ENCODE results near the gene GSG1L.

GSG1L gene

DNA sequence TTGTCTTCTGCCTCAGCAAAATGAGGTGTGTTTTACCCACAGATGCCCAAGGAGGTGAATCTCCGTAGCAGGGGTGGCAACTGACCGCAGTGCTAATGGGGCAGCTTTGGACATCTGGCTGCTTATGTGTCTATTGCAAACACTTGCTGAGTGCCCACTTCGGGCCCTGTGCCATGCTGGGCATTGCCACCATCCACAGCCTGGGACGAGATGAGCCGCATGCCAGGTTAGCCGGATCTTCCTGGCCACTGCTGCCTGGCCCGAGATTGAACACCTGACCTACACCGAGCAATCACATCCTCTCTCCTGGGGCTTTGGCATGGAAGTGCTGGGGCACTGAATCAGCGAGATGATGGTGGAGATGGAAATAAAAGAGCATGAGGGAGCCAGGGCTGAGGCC is 238.7 kb downstream of the GSG1L start:
- DNase-seq (ENCODE audit: low read depth in 2 of 2, low spot score in 1 of 2), result no peak

DNA sequence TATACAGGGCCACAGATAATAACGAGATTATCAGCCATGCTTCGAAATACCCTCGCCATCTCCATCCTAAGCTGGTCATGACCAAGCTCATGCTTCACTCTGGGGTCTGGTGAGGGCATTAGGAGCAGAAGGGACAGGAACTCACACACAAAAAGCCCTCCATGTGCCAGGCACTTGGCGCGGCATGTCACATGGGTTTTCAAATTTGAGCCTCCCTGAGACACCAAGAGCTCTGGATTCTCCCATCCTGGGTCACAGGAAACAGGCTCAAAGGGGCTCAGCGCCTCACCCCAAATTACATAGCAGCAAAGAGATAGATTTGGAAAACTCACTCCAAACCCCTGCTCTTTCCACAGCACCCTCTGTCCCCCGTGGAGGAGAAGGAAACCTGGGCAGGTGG is 239.5 kb downstream of the GSG1L start:
- DNase-seq (ENCODE audit: low read depth in 2 of 2, low spot score in 1 of 2), result no peak

DNA sequence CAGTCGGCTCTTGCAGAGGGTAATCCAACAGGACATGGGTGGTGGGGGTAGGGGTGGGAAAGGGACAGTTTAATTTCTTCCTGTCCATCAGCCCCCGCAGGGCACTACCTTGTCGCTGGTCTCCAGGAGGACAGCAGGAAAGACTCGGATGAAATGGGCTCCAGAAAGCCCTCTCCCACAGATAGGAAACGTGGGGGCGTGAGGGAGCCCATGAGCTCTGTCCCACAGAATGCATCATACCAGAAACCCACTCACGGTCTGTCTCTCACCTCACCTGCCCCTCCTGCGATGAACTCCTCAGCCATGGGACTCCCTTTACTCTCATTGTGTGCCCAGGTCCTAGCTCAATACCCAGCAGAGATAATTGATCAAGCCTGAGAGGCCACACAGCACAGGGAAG is 240.1 kb downstream of the GSG1L start:
- DNase-seq (ENCODE audit: low read depth in 2 of 2, low spot score in 1 of 2), result no peak

DNA sequence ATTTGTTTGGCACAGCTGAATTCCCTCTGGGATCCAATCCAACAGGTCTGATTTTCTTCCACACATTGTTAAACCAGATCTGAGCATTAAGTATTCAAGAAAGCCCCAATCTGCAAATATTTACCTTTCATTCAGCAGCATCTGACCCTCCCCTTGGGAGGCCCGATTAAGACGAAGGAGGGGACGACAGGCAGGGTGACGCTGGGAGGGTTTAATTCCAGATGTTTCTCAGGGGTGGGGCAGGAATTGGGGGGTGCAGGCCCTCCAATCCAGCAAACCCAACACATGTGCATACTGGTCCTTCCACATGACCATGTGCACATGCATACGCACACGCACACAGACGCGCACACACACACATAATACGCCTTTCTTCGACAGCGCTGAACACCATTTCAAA is 240.5 kb downstream of the GSG1L start:
- no peak for DNase-seq (ENCODE audit: low read depth in 2 of 2, low spot score in 1 of 2)

DNA sequence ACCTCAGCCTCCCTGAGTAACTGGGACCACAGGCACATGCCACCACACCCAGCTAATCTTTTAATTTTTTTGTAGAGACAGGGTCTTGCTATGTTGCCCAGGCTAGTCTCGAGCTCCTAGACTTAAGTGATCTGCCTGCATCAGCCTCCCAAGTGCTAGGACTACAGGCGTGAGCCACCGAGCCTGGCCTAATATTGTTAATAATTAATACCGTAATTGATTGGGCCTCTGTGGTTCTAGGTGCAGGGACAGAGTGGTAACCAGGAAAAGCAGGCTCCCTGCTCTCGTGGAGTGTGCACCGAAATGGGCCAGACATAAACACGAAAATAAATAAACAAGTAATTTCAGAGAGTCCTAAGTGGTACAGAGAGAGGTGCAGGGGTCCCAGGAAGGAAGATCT is 241.0 kb downstream of the GSG1L start:
- no peak for DNase-seq (ENCODE audit: low read depth in 2 of 2, low spot score in 1 of 2)

DNA sequence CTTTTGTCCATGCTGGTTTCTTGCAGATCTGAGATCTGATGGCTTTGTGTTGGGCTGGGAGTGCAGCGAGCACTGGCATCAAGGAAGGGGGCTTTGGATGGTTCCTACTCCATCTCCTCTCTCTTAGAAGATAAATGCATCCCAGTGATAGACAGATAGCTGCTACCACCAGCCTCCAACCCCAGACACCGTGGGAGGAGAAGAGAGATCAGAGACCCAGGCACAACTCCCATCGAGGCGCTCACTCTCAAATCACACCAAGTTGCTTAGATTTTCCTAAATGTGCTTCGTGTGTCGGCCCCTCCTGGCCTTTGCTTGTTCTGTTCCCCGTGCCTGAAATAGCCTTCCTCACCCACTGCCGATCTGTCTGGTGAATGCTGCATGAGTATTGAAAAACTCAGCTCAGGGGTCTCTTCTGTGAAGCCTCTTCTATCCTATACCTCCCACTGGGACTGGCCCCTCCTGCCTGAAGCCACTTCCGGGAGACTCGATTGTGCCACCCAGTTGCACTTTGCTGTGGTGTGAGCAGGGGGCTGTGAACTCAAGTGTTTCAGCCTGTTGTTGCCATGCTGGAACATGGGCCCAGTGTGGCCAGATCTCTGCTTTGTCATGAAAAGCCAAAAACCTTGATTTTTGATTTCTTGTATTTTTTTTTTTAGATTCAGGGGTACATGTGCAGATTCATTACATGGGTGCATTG is 242.7 kb downstream of the GSG1L start:
- no peak for DNase-seq (ENCODE audit: low read depth in 2 of 2, low spot score in 1 of 2)

DNA sequence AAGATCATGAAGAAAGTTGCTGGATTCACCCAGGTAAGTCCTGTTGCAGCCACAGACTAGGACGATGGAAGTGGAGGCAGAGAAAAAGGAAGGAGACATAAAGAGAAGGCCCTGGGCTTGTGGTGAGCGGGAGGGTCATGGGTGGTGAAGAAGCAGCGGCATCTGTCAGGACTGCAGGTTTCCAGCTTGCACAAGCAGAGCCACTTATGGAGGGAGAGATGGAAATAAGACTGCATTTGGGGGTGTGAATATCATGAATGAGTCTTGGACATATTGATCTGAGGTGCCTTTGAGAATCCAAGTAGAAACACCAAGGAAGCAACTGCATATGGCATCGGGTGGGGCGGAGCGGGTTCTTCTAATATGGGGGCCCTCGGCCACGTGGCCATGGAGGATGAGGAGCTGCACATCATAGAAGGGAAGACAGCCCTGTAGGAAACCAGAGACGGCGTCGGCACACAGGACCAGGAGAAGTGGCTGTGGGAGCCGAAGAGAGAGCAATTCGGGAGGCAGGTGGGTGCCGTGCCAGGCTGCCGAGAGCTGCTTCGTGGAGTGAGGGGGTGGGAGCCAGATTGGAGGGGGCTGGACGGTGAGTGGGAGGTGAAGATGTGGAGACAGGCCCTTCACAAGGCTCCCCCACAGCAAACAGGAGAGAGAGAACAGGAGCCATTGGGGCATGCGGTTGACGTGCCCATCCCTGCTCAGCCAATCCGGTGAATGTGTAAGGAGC is 243.5 kb downstream of the GSG1L start:
- no peak for DNase-seq (ENCODE audit: low read depth in 2 of 2, low spot score in 1 of 2)

DNA sequence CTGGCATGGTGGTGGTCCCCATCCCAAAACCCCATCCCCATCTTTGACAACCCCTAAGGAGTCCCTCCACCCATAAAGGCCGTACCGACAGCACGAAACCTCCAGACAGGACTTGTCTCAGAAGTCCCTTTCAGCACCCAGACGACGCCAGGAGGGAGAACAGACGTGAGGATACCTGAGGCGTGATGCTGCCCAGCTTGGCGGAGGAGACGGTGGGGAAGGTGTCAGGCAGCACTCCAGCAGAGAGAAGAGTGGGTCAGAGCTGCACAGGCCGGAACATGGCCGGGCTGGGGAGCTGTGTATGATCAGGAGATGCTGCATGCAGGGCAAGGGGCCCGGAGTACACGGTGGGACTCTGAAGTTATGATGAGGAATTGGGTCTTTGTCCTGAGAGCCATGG is 244.2 kb downstream of the GSG1L start:
- DNase-seq (ENCODE audit: low read depth in 2 of 2, low spot score in 1 of 2), result no peak

DNA sequence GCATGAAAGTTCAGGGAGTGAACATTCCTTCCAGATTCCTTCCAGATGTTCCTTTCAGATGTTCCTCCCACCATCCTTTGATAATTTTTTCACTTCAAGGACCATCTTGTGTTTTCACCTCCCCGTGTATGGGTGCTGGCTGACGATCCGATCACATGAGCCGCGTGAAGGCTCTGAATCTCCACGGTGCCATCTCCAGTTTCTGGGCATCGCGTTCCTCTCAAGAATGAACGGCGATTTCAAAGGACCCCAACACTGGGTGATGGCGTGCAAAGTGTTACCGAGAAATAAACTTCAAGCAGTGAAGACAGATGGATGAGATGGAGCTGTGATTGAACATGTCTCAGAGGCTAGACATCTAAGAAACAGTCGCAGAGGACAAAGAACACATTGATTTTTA is 245.3 kb downstream of the GSG1L start:
- no peak for DNase-seq (ENCODE audit: low read depth in 2 of 2, low spot score in 1 of 2)

DNA sequence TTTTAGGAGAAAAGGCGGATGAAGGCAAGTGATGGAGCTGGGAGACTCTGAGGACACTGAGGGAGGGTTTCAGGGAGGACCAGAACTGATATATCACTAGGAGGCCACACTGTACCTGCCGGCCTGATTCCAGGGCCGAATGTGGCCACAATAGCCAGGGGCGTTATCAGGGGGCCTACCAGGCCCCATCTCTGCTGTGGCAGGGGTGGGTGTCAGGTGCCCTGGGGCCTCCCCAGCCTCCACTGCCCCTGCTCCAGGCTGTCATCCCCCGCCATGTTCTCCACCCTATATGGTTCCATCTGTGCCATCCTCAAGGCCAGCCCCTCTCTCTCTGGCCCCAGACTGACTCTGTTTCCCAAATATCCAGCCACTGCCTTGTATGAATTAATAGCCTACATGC is 246.5 kb downstream of the GSG1L start:
- no peak for DNase-seq (ENCODE audit: low read depth in 2 of 2, low spot score in 1 of 2)

DNA sequence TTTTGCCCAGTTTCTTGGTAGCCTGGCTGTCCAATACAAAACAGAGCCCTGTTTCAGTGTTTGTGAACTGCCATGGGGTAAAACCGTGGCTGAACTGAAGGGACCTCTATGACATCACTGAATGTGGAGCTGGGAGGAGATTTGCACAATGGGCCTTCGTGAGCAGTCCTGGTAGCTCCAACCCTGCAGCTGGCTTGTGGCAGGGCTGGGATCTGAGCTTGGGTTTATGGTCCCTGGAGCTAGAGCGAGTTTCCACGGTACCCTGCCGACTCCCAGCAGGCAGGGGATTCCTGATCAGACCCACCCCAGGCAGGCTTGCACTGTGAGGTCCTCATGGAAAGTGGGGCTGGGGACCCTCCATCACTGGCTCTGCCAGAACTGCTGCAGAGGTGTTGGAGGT is 247.0 kb downstream of the GSG1L start:
- DNase-seq (ENCODE audit: low read depth in 2 of 2, low spot score in 1 of 2), result no peak

DNA sequence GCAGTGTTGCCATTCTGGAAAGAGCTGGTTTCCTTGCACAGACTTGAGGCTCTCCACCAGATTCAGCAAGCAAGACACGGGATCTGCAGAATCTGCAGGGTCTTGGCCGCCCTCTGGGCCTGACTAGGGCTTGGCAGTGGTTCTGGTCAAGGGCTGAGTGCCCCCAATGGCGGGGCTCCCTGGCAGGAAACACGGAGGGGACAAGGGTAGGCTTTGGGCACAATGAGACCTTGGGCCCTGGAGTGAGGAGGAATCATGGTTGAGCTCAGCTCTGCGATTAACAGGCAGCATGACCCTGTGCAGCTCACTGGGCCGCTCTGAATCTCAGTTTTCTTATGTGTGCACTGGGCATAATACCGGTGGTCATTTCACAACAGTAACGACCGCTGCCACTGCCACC is 249.9 kb downstream of the GSG1L start:
- no peak for DNase-seq (ENCODE audit: low read depth in 2 of 2, low spot score in 1 of 2)

DNA sequence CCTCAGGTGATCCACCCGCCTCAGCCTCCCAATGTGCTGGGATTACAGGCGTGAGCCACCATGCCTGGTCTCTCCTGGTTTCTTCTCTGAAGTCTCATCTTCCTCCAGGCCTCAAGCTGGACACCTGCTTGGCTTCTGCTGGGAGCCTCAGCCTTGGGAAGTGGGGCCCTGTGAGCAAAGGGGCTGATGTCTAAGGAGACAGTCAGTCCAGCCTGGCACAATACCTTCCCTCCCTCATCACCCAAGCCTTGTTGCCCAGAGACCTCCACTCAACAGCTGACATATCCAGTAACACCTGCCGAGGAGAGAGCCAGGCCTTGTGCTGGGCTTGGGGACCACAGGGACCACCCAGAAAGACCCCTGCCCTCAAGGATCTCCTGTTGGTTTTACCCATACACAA is 251.6 kb downstream of the GSG1L start:
- DNase-seq (ENCODE audit: low read depth in 2 of 2, low spot score in 1 of 2), result no peak

DNA sequence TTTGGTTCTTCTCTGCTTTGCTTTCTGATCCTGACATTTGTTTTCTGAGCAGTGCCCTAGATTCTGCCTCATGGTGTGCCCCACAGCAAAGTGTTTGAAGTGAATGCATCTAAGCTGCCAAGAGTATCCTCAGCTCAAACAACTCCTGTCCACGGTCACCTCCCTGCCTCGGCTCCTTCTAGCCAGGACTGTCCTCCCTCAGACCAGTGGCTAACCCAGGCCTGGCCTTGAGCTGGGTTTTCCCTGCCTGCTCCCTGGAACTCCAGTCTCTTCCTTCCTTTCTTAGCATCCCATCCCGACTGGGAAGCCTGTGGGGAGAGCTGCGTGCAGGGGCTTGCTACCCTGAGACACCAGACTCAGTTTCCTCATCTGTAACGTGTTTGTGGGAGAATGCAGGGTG is 256.5 kb downstream of the GSG1L start:
- no peak for DNase-seq (ENCODE audit: low read depth in 2 of 2, low spot score in 1 of 2)

DNA sequence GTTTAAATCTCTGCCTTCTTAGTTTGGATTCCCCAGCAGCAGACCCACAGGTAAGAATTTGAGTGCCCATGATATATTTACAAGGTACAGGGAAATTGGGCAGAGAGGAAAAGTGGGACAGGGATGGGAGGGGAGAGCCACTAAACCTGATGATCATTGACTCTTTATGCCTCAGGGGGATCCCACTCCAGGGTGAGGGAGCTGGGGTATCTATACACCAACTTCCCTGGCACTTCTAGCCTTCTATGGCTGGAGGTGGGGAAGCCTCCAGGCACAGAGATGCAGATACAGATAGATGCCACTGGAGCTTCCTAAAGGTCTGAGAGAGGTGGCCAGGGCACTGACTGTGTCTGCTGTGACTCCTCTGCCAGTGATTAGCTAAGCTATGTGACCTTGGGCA is 257.1 kb downstream of the GSG1L start:
- DNase-seq (ENCODE audit: low read depth in 2 of 2, low spot score in 1 of 2), result no peak

DNA sequence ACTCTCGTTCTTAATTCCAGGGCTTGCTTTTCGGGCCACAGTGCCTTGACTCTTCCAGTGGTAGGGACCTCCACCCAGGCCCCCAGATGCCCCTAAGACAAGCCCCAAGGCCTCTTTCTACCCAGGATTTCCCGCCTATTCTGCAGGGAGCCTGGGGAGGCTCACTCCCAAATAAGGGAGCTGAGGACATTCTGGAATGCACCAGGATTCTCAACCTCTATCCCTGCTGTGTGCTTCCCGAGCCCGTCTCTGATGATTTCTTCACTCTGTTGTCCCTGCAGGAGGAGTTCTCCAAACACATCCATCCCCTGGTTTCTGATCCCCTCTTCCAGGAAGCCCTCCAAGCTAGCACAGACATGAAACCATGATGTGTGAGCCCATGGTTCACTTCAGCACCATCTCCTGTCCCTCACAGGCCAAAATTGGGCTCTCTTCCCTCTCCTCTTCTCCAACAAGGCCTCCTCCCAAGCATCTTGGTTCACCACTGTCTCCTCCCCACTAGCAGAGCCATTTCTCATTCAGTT is 257.6 kb downstream of the GSG1L start:
- DNase-seq (ENCODE audit: low read depth in 2 of 2, low spot score in 1 of 2), result no peak

DNA sequence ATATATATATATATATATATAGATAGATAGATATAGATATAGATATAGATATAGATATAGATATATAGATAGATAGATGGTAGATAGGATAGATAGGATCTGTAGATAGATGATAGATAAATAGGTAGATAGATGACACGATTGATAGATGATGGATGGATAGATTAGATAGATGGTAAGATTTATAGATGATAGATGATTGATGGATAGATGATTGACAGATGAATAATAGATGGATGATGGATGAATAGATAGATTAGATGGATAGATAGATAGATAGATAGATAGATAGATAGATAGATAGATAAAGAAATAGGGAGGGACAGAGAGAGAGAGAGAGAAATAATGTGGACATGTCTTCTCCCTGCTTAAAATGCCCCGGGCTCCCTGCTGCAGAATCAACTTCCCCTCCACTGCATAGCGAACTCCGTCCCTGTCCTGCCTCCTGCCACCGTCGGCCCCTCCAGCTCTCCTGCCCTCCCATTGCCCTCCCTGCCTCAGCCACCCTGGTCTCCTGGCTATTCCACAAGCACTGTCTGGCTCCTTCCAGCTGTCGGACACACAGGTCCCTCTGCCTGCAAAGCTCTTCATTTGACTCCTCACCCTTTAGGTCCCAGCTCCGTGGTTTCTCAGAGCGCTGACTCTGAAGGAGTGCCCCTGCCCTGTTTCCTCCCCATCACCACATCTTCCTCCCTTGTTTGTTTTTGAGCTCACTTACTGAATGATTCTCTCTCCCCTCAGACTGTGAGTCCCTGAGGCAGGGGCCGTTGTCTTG is 259.6 kb downstream of the GSG1L start:
- no peak for DNase-seq (ENCODE audit: low read depth in 2 of 2, low spot score in 1 of 2)

DNA sequence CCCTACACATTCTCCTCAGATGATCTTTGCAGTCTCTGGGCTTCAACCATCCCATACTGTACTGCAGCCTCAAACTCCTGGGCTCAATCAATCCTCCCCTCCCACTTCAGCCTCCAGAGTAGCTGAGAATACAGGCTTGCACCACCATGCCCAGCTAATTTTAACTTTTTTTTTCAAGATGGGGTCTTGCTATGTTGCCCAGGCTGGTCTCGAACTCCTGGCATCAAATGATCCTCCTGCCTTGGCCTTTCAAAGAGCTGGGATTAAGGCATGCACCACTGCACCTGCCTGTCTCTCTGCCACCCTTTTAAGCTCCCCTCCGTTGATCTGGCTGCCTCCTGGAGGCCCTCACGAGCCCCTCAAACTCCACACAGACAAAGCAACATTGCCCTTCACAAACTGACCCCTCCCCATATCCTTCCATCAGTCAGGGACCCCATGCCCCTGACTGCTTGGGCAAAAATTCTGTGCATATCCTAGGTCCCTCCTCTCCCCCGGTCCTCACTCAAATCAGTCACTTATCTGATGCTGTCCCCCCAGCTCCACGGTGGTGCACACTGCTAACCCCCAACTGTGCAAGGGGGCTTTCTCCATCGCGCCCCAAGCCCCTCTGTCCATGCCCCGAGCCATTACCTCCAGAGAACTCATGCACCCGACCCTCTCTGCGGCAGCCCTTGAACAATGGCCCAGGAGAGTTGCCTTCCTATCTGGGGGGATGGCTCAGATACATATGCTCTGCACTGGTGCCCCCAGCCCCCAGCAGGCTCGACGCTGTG is 260.7 kb downstream of the GSG1L start:
- no peak for DNase-seq (ENCODE audit: low read depth in 2 of 2, low spot score in 1 of 2)

DNA sequence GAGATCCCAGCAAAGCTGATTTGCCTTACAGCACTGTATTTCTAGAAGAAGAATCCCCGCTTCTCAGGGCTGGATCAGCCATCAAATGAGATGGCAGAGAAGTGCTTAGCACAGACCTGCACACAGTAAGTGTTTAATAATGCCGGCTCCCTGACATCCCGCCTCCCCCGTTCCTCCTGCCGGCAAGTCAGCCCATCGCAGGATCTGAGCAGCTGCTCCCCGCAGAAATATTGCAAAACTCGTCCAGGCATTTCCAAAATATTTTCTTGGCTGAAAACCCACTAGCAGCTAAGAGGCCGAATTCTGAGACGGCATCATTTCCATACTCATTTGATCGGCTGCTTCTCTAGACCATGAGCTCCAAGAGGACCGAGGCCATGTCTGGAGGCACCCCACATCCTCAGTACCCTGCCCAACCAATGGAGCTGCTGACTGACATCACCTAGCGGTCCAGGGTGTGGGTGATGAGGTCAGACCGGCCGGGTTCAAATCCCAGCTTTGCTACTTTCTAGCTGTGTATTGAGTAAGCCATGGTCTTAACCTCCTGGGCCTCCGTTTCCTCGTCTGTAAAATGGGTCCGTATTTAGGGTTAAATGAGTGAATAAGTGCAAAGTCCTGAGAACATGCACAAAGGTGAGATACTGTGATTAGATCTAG is 262.1 kb downstream of the GSG1L start:
- DNase-seq (ENCODE audit: low read depth in 2 of 2, low spot score in 1 of 2), result no peak

DNA sequence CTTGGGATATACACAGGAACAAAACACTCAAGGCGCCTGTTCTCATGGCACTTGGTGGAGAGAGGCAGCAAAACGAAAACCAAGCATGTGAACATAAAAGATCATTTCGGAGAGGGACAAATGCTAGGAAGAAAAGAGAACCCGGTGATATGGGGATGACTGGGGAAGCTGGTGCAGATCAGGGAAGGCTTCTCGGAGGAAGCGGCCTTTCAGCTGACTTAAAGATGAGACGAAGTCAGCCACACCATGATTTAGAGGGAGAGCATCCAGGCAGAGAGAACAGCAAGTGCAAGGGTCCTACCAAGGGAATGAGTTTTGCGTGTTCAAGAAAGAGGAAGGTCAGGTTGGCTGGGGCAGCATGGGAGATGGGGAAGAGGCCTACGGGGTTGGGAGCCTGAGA is 262.7 kb downstream of the GSG1L start:
- DNase-seq (ENCODE audit: low read depth in 2 of 2, low spot score in 1 of 2), result no peak

DNA sequence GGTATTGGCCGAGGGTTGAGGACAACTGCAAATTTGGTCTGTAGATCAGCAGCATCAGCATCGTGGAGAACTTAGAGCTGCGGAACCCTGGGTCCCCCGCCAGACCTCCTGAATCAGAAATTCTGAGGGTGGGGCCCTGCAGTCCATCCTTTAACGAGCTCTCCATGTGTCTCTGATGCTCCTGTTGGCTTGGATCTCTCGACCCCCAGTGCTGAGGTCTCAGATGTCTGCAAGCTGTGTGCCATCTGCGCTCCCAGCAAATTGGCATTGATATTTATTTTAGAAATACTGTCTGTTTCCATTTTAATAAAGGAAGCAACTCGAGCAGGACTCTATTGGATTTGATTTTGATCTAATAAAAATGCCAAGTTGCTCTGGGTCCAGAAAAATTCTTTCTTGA is 263.6 kb downstream of the GSG1L start:
- DNase-seq (ENCODE audit: low read depth in 2 of 2, low spot score in 1 of 2), result no peak

Measured in stimulated activated CD8-positive, alpha-beta memory T cell treated with anti-CD3 and anti-CD28 coated beads, Interleukin-4, amount 100 ng/mL, for 4 hours (primary cell).